HG03460 (cell line): ENCODE data around the gene CSMD2.
"Not testable (repeated sequence)": the region's sequence is repeated elsewhere in the genome, so short reads cannot be mapped to it uniquely, and the experiment has no call there.

ENCODE experiments used
- ATAC-seq: cut with Tn5 transposase; IDR thresholded peaks from one replicate; pipeline ENCODE4 v1.9.1; 2021; ENCODE audit not compliant: unreplicated experiment

CSMD2 gene

GRCh38 chr1:34055818-34056217 lies 109.2 kb downstream of the CSMD2 start:
- ATAC-seq = no peak

DNA sequence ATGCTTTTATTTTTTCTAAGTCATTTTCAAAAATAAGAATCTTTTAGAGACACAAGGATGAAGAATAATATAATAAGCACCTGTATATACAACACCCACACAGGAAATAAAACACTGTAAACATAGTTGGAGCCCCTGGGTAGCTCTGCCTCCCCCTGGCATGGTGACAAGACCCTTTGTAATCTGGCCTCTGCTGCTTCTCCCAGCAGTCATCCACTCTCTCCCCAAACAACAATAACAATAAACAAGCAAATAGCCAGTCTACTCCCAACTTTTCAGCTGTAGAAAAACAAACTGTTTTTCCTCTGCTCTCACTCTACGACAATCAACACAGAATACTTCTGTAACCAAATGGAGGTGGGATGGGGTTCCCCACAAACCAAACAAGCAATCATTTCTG lies 110.1 kb downstream of the CSMD2 start:
- ATAC-seq = no peak

DNA sequence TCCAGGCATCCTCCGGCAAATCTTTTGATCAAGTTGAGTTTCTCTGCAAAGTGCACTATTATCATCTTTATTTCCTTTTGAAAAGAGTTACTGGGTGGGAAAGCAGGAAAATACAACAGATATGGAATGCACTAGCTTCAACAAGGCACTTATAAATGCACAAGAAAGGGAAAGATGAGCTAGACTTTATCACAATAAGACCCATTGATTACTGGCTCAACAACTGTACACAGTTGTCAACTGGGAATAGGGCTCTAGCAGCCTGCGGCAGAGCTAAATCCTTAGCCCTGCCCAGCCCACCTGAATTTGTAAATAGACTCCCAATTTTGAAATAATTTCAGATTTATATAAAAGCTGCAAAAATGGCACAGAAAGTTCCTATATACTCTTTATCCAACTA lies 111.4 kb downstream of the CSMD2 start:
- ATAC-seq = no peak

- no peak for ATAC-seq
Observed at GRCh38 chr1:34052565-34052964, 112.5 kb downstream of the CSMD2 start.

GRCh38 chr1:34050709-34051485 lies 114.1 kb downstream of the CSMD2 start:
- no peak for ATAC-seq

DNA sequence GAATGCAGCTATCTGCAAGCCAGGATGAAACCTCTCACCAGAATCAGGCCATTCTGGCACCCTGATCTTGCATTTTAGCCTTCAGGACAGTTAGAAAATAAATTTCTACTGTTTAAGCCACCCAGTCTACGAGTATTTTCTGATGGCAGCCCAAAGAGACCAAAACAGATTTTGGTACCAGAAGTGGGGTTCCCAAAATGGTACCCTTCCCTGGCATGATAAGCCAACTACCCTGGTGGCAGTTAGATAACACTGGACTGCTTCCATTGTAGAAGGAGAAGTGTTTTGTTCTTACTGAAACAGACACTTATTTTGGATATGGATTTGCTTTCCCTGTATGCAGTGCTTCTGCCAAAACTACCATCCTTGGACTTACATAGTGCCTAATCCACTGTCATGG lies 115.0 kb downstream of the CSMD2 start:
- no peak for ATAC-seq

DNA sequence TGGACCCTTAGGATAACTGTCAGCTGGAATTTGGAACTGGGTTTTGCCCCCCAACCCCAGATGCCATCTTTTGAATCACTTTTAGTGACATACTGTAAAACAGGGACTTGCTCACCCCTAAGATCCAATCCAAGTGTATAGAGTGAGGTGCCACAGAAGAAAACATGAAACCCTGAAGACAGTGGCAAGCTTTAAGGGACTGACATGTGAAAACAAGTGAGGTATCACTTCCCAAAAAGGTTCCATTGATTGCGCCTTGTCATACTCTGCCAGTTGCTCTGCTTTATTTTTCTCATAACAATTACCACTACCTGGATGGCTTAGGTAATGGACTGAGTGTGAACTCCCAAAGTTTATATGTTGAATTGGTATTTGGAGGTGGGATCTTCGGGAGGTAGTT lies 115.6 kb downstream of the CSMD2 start:
- no peak for ATAC-seq

DNA sequence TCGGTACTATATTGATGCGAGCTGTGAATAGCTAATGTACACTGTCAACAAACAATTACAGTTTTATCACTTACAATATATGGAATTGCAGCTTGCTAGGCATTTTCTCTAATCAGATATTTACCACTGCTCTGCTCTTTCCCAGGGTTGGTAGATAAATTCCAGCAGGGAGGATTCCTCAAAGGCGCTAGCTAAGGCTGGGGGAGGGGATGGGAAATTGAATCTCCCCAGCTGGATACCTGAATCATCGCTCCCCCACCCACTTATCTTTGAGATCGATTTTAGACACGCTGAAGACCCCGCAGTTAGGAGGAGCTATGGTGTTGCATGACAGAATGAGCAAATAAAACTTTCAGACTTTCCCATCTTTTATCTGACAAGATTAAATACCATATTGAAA lies 127.2 kb downstream of the CSMD2 start:
- no peak for ATAC-seq

- ATAC-seq = no peak
Observed at GRCh38 chr1:34037109-34037508, 127.9 kb downstream of the CSMD2 start.

DNA sequence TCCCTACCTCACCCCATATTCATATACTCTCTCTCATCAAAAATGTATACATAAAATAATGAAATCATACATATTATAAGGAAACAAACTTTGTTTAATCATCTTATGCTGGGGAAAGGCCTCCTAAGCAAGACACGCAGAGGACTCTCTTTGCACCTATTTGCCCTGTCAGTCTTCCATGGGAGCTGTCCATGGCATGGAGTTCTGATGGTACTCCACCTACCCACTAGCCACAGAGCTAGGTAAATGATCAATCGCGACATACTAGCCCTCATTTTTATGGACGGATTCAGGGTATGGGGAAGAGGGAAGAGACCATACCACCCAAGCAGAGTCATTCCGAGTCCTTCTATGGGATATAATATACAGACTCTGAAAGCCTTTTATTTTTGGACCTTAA lies 131.0 kb downstream of the CSMD2 start:
- ATAC-seq = no peak

- ATAC-seq = no peak
Observed at GRCh38 chr1:34029954-34030353, 135.1 kb downstream of the CSMD2 start.

DNA sequence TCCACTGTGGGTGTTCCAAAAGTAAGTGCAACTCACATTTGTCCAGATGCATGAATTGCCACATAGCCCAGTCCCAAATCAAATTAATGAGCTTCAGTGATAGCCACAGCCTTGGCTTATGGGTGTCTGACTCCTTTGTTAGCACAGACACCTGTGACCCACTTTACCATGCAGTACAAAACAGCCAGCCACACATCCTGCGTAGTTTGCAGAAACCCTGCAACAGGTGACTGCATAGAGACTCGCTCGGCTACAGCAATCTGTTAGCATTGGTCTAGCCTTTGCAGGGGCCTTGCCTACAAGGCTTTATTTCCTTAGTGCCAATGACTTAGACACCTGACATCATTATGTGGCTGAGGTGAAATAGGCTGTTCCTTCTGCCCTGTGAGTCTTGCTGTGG lies 135.5 kb downstream of the CSMD2 start:
- no peak for ATAC-seq

- no peak for ATAC-seq
Observed at GRCh38 chr1:34028381-34029055, 136.5 kb downstream of the CSMD2 start.

DNA sequence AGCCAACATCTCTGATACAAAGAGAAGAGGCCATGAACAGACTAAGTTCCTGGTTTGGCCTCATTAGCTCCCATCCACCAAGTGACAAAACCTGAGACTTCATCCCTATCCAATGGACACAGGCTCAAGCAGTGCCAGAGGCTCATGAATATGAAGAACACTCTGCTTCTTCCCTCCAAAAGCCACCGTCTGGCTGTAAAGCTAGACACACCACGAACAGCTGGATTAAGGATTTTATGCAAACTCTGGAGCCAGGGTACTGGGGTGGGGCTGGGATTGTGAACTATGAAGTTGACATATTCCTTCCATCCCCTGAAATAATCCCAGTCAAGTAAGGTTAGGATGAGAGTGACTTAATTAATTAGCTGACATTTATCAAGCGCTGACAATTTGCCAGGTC lies 139.4 kb downstream of the CSMD2 start:
- ATAC-seq = no peak

- ATAC-seq = no peak
Observed at GRCh38 chr1:34024485-34024884, 140.5 kb downstream of the CSMD2 start.

DNA sequence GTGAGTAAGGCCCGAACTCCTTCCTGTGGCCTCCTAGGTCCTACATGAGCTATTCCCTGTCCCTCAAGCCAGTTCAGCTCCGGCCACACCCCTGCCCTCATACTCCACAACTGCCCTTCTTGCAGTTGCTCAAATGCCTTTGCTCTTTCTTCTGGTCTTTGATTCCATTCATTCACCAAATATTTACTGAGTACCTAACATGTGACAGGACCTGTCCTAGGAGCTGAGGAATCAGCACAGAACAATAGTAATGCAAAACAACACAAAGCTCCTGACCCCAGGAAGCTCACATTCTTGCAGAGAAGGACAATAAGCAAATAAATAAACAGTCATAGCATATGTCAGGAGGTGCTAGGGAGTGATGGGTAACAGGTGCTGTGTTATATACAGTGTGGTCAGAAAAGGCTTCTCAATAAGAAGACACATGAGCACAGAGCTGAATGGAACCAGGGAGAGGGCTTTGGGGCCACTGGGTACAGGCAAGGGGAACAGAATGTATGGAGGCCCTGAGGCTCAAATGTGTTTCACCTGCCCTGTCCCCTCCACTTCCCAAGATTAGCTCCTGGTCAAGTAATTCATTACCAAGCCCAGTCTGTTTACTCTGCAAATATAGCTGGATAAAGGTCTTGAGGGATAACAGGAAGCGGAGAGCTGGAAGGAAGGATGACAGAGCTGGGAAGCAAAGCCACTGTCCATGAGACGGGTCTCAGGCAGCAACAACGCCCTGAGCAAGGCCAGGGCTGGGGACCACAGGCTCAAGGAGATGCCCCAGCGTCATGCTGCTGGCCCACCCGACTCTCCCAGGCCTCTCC lies 145.1 kb downstream of the CSMD2 start:
- ATAC-seq = no peak

- ATAC-seq = no peak
Observed at GRCh38 chr1:34018285-34018684, 146.7 kb downstream of the CSMD2 start.

GRCh38 chr1:34016281-34016680 lies 148.7 kb downstream of the CSMD2 start:
- ATAC-seq = not testable (repeated sequence)

DNA sequence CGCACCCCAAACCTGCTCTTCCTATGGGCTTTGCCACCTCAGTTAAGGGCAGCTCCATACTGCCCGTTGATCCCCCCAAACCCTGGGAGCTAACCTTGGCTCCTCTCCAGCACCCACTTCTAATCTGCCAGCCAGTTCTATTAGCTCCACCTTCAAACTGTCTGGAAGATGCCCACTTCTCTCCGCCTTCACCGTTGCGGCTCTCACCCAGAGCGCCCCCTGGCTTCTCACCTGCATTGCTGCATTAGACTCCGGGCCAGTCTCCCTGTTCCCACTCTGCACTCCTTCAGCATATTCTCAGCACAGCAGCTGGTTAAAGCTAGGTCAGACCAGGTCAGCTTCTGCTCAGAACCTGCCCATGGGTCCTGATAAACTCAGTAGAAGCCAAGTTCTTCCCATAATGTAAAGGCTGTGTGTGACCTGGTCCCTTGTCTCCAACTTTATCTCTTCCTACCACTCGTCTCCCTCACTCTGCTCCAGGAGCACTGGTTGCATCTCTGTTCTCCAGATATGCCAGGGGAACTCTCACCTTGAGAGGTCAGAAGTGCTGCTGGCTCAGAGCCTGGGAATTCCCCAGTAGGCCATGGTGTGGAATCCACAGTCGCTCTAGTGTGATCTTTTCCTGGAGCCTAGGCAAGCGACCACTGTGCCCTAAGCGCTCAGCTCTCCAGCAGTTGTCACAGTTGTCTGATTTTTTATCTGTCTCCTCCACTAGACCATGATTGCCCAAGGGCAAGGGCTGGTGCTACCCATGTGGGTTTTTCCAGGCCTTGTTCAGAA lies 150.9 kb downstream of the CSMD2 start:
- no peak for ATAC-seq

DNA sequence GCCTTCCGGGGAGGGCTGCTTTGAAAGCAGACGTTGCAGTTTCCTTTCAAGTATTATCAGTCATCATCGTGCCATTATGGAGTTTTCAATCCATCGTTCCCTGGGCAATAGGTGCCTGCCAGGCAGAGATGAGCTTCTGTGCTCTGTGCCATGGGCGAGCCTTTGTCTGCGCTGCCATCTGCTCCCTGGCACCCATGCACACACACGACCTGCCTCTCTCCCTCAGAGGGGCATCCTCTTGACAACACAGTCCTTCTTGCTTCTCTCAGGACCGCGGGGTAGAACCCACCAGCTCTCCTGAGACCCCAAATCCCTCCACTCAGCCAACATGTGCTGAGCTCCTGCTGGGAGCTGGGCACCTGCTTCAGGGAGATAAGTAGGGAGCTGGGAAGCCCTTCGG lies 151.9 kb downstream of the CSMD2 start:
- no peak for ATAC-seq

GRCh38 chr1:34009340-34009985 lies 155.6 kb downstream of the CSMD2 start:
- no peak for ATAC-seq
